OCI-LY7 (cell line): ENCODE results near the gene ABR. TPM values are rescaled to one million over a fixed set of nuclear protein-coding genes. Genes with fewer than 3 reads are reported as not detected.
"Not testable (repeated sequence)": the region's sequence is repeated elsewhere in the genome, so short reads cannot be mapped to it uniquely, and the experiment has no call there.

ENCODE experiments used
- BruUV-seq: library from RNA; stranded (reverse); fragments of 400-500 nt; replicated peaks from 2 replicates; lab custom pipeline; 2021; lab: Mats Ljungman, UMichigan
- CTCF ChIA-PET: fragments of 300-600 bp; sonication (Branson Sonifier 250); formaldehyde crosslinking; loops from one replicate; lab custom pipeline; 2022; ENCODE audit warnings: antibody characterized with exemption; ENCODE audit not compliant: unreplicated experiment; lab: Charles Lee
- POLR2A ChIA-PET: fragments of 300-600 bp; sonication (Branson Sonifier 250); formaldehyde crosslinking; loops from one replicate; lab custom pipeline; 2022; ENCODE audit warnings: antibody characterized with exemption; lab: Charles Lee
- DNase-seq: peaks from one replicate; pipeline ENCODE4 v3.0.0-alpha.2; 2015; ENCODE audit warnings: low spot score
- H2AFZ ChIP-seq: fragments of 200-600 bp; sonication (generic), shearing (Covaris generic); 2 replicates; pipeline ENCODE4 v1.6.1; 2014; ENCODE audit warnings: mild to moderate bottlenecking, antibody characterized with exemption, low read length, moderate library complexity
- H3K27ac ChIP-seq: fragments of 200-600 bp; sonication (generic); 2 replicates; pipeline ENCODE4 v1.5.1; 2014; ENCODE audit warnings: mixed run types, low read depth, mild to moderate bottlenecking, moderate library complexity, low read length, inconsistent platforms; ENCODE audit not compliant: poor library complexity, severe bottlenecking
- H3K36me3 ChIP-seq: fragments of 200-600 bp; sonication (generic); 2 replicates; pipeline ENCODE4 v1.6.1; 2014; ENCODE audit warnings: mild to moderate bottlenecking, antibody characterized with exemption, low read length, moderate library complexity, mixed read lengths; ENCODE audit not compliant: insufficient read depth
- H3K4me1 ChIP-seq: fragments of 200-600 bp; sonication (generic); 2 replicates; pipeline ENCODE4 v1.5.1; 2014; ENCODE audit warnings: mild to moderate bottlenecking, low read length; ENCODE audit not compliant: insufficient read depth, poor library complexity, severe bottlenecking
- H3K4me2 ChIP-seq: fragments of 200-600 bp; sonication (generic); 2 replicates; pipeline ENCODE4 v1.6.1; 2014; ENCODE audit warnings: mild to moderate bottlenecking, low read length
- H3K4me3 ChIP-seq: fragments of 200-600 bp; sonication (generic); 2 replicates; pipeline ENCODE4 v1.5.1; 2014; ENCODE audit warnings: mild to moderate bottlenecking, low read depth, low read length; ENCODE audit not compliant: poor library complexity, severe bottlenecking
- H3K79me2 ChIP-seq: fragments of 200-600 bp; sonication (generic); 2 replicates; pipeline ENCODE4 v1.6.1; 2016; ENCODE audit warnings: low read depth, mild to moderate bottlenecking, low read length, moderate library complexity, mixed read lengths; ENCODE audit not compliant: insufficient read depth
- H3K9me2 ChIP-seq: fragments of 200-600 bp; sonication (generic); 2 replicates; pipeline ENCODE4 v1.6.1; 2016; ENCODE audit warnings: mild to moderate bottlenecking, low read length, mixed read lengths; ENCODE audit not compliant: insufficient read depth
- H3K9me3 ChIP-seq: fragments of 200-600 bp; sonication (generic); 2 replicates; pipeline ENCODE4 v1.6.1; 2014; ENCODE audit warnings: mild to moderate bottlenecking, mixed run types, low read length, mixed read lengths
- H4K20me1 ChIP-seq: fragments of 200-600 bp; sonication (generic); 2 replicates; pipeline ENCODE4 v1.6.1; 2014; ENCODE audit warnings: mild to moderate bottlenecking, antibody characterized with exemption, low read length, moderate library complexity, mixed read lengths; ENCODE audit not compliant: insufficient read depth
- CTCF ChIP-seq: fragments of 200-600 bp; sonication (generic); conservative IDR thresholded peaks from 2 replicates; pipeline ENCODE4 v1.5.1; 2014; ENCODE audit warnings: mild to moderate bottlenecking, antibody characterized with exemption, low read length, moderate library complexity, mixed read lengths
- EZH2phosphoT487 ChIP-seq: fragments of 200-600 bp; sonication (generic); IDR thresholded peaks from 2 replicates; pipeline ENCODE4 v1.6.1; 2018; ENCODE audit warnings: low read depth, borderline replicate concordance, mild to moderate bottlenecking, mixed run types, antibody characterized with exemption, low read length, moderate library complexity, mixed read lengths
- intact Hi-C: fragments of 100-400 bp; cut with micrococcal nuclease; formaldehyde crosslinking; loops from one replicate; pipeline ENCODE4 v1.10.0; 2022; ENCODE audit not compliant: unreplicated experiment
- total RNA-seq, 2 experiments: library from RNA; depleted of rRNA in 1 of 2; stranded (reverse); fragments of >200 nt in 1 of 2; shearing (Covaris generic) in 1 of 2; gene quantifications; 2 replicates each; pipeline ENCODE4 v1.2.3, GENCODE V29; 2014 to 2022

The ABR gene
- total RNA-seq, 2 experiments from 2014 or later: 164 to 181 TPM

GRCh38 chr17:1076299-1076981 lies 103.3 kb downstream of the ABR start:
- H3K79me2 ChIP-seq: no peaks in the 10 kb centered on the region
- H3K9me2 ChIP-seq: no peaks in the 10 kb centered on the region
- no peak overlapping the region for H3K4me3 ChIP-seq
- no peak overlapping the region for H2AFZ ChIP-seq
- H3K4me1 ChIP-seq: no peaks in the 10 kb centered on the region
- ChIA-PET CTCF (interaction anchor here (0.6 kb wide), 1 partner anchor 338 kb away, joined by 3 read pairs; no protein-coding TSS in a partner anchor), POLR2A (no interaction called here)
- peaks cover 43% of the 10 kb centered on the region for H3K36me3 ChIP-seq
- no peaks in the 10 kb centered on the region for H4K20me1 ChIP-seq
- no peak for DNase-seq
- no peak overlapping the region for H3K4me2 ChIP-seq
- intact Hi-C loops: no loop called here
- TF ChIP-seq EZH2phosphoT487 (no peak), CTCF (no peak)
- BruUV-seq: no TSS peak
- no peaks in the 10 kb centered on the region for H3K9me3 ChIP-seq
- H3K27ac ChIP-seq: no peak overlapping the region

GRCh38 chr17:1074886-1075605 lies 104.7 kb downstream of the ABR start:
- POLR2A ChIA-PET: no interaction called here
- no peak for DNase-seq
- Histone ChIP-seq H3K79me2 (no peaks in the 10 kb centered on the region), H3K27ac (no peak overlapping the region), H3K4me2 (no peak overlapping the region), H3K4me3 (no peak overlapping the region), H3K4me1 (no peaks in the 10 kb centered on the region), H3K36me3 (peaks cover 46% of the 10 kb centered on the region), H3K9me2 (no peaks in the 10 kb centered on the region), H2AFZ (no peak overlapping the region), H4K20me1 (no peaks in the 10 kb centered on the region), H3K9me3 (no peaks in the 10 kb centered on the region)
- TF ChIP-seq EZH2phosphoT487: no peak
- TF ChIP-seq CTCF: no peak
- intact Hi-C loops: no loop called here
- CTCF ChIA-PET: interaction anchor here (0.6 kb wide), 1 partner anchor 18 kb away, joined by 3 read pairs; no protein-coding TSS in a partner anchor
- no TSS peak for BruUV-seq

GRCh38 chr17:1073963-1074625 lies 105.7 kb downstream of the ABR start:
- H2AFZ ChIP-seq, H3K27ac ChIP-seq, H4K20me1 ChIP-seq, H3K4me2 ChIP-seq, intact Hi-C loops, BruUV-seq, H3K4me3 ChIP-seq, DNase-seq, H3K9me2 ChIP-seq, H3K9me3 ChIP-seq, POLR2A ChIA-PET, H3K4me1 ChIP-seq, H3K79me2 ChIP-seq: not testable (repeated sequence)
- peaks cover 45% of the 10 kb centered on the region for H3K36me3 ChIP-seq
- CTCF ChIA-PET: interaction anchor here (0.6 kb wide), 1 partner anchor 17 kb away, joined by 3 read pairs; no protein-coding TSS in a partner anchor
